PFSK-1 (cell line): ENCODE results near the gene AK8.

Experiments used
- FOXP2 ChIP-seq: optimal IDR thresholded peaks from 2 replicates; pipeline ENCODE3; 2011; ENCODE audit warnings: borderline replicate concordance, control low read depth, inconsistent platforms; ENCODE audit not compliant: insufficient read depth; ENCODE audit errors: extremely low read length, extremely low read depth
- POLR2AphosphoS5 ChIP-seq: IDR thresholded peaks from 2 replicates; pipeline ENCODE4 v1.6.1; 2012; ENCODE audit warnings: low read depth, mild to moderate bottlenecking, control low read depth, low read length, moderate library complexity
- REST ChIP-seq, 2 experiments: IDR thresholded peaks; 2 replicates each; pipeline versions ENCODE4 v1.6.1 to v1.8.0; 2011 to 2012; ENCODE audit warnings: low read depth in 2 of 2, low read length in 2 of 2, control low read depth in 1 of 2, inconsistent platforms in 1 of 2, mild to moderate bottlenecking in 1 of 2, moderate library complexity in 1 of 2; ENCODE audit not compliant: insufficient read depth in 1 of 2
- SIN3A ChIP-seq: IDR thresholded peaks from 2 replicates; pipeline ENCODE4 v1.6.1; 2012; ENCODE audit warnings: mild to moderate bottlenecking, low read length, moderate library complexity, borderline replicate concordance; ENCODE audit not compliant: insufficient read depth
- TAF1 ChIP-seq: IDR thresholded peaks from 2 replicates; pipeline ENCODE4 v1.6.1; 2012; ENCODE audit warnings: low read length, control low read depth, borderline replicate concordance; ENCODE audit not compliant: insufficient read depth

The AK8 gene

GRCh38 chr9:132745756-132746709 is 132.1 kb downstream of the AK8 start:
- no peak for TF ChIP-seq TAF1
- TF ChIP-seq REST (IDR thresholded peaks at IDR 0.05; ENCODE audit: insufficient read depth in 1 of 2, low read depth in 2 of 2, low read length in 2 of 2) = no peak

- TF ChIP-seq REST (IDR thresholded peaks at IDR 0.05; ENCODE audit: insufficient read depth in 1 of 2, low read depth in 2 of 2, low read length in 2 of 2) (no peak), TAF1 (no peak), FOXP2 (no peak), SIN3A (no peak), POLR2AphosphoS5 (no peak)
These were observed 133.0 kb downstream of the AK8 start for GRCh38 chr9:132744881-132745755.

GRCh38 chr9:132743931-132744479 is 134.1 kb downstream of the AK8 start:
- TF ChIP-seq SIN3A (no peak), REST (IDR thresholded peaks at IDR 0.05; ENCODE audit: insufficient read depth in 1 of 2, low read depth in 2 of 2, low read length in 2 of 2) (no peak), FOXP2 (no peak), POLR2AphosphoS5 (no peak), TAF1 (no peak)

GRCh38 chr9:132742821-132743311 is 135.2 kb downstream of the AK8 start:
- TF ChIP-seq TAF1 (no peak), SIN3A (no peak), FOXP2 (no peak), POLR2AphosphoS5 (no peak), REST (IDR thresholded peaks at IDR 0.05; ENCODE audit: insufficient read depth in 1 of 2, low read depth in 2 of 2, low read length in 2 of 2) (no peak)
